ENCODE results near the gene AKR1C4.

The AKR1C4 gene

GRCh38 chr10:5266804-5267203 lies 70.2 kb downstream of the AKR1C4 start:
- no peak for FAIRE-seq
- DNase-seq (ENCODE audit: insufficient read length, low spot score): no peak
- TF ChIP-seq POLR2A (IDR thresholded peaks at IDR 0.05; ENCODE audit: low read depth, low read length): no peak

- TF ChIP-seq POLR2A (IDR thresholded peaks at IDR 0.05; ENCODE audit: low read depth, low read length): no peak
- no peak for DNase-seq (ENCODE audit: insufficient read length, low spot score)
- FAIRE-seq: no peak
Observed at GRCh38 chr10:5268234-5268633, 71.6 kb downstream of the AKR1C4 start.
